ENCODE measurements around the gene GCAT. TPM values are rescaled to one million over a fixed set of nuclear protein-coding genes. Genes with fewer than 3 reads are reported as not detected.

GCAT gene
- polyA plus RNA-seq, 1 donor (not counting 4 experiments of a cell fraction or from before 2014, with no cell fraction given), result 8.4 TPM

GRCh38 chr22:37784829-37785495 is 22.8 kb upstream of the GCAT start:
- Histone ChIP-seq H3K9ac (ENCODE audit: control insufficient read depth, extremely low read depth, insufficient read depth, low read length) (no peak overlapping the region), H3K4me2 (ENCODE audit: control insufficient read depth, extremely low read depth, insufficient read depth, low read depth, low read length) (peak overlapping the region; percentile 41), H4K20me1 (ENCODE audit: control insufficient read depth, extremely low read depth, insufficient read depth, low read length) (no peaks in the 10 kb centered on the region), H3K27ac (ENCODE audit: control insufficient read depth, insufficient read depth, low read length) (no peak overlapping the region), H3K79me2 (ENCODE audit: control insufficient read depth, insufficient read depth, low read length) (no peaks in the 10 kb centered on the region), H3K9me3 (ENCODE audit: control insufficient read depth, low read depth, low read length) (no peaks in the 10 kb centered on the region), H3K4me1 (ENCODE audit: control insufficient read depth, extremely low read depth, insufficient read depth, low read length) (peaks cover 10% of the 10 kb centered on the region), H3K36me3 (ENCODE audit: control insufficient read depth in 2 of 2, extremely low read depth in 1 of 2, insufficient read depth in 2 of 2, low read length in 2 of 2) (no peaks in the 10 kb centered on the region), H2AFZ (ENCODE audit: control insufficient read depth, low read length) (no peak overlapping the region), H3K9me1 (ENCODE audit: control insufficient read depth, extremely low read depth, insufficient read depth, low read length) (no peaks in the 10 kb centered on the region), H3K4me3 (ENCODE audit: control insufficient read depth in 2 of 3, extremely low read depth in 1 of 3, insufficient read depth in 2 of 3, low read depth in 1 of 3, low read length in 3 of 3) (no peak overlapping the region), H3K27me3 (ENCODE audit: control insufficient read depth, extremely low read depth, insufficient read depth, low read length) (no peaks in the 10 kb centered on the region)
- TF ChIP-seq, protein P1, sequence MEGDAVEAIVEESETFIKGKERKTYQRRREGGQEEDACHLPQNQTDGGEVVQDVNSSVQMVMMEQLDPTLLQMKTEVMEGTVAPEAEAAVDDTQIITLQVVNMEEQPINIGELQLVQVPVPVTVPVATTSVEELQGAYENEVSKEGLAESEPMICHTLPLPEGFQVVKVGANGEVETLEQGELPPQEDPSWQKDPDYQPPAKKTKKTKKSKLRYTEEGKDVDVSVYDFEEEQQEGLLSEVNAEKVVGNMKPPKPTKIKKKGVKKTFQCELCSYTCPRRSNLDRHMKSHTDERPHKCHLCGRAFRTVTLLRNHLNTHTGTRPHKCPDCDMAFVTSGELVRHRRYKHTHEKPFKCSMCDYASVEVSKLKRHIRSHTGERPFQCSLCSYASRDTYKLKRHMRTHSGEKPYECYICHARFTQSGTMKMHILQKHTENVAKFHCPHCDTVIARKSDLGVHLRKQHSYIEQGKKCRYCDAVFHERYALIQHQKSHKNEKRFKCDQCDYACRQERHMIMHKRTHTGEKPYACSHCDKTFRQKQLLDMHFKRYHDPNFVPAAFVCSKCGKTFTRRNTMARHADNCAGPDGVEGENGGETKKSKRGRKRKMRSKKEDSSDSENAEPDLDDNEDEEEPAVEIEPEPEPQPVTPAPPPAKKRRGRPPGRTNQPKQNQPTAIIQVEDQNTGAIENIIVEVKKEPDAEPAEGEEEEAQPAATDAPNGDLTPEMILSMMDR (optimal IDR thresholded peaks at IDR 0.05 in 1 of 3, IDR thresholded peaks at IDR 0.05 in 1 of 3, conservative IDR thresholded peaks at IDR 0.05 in 1 of 3; ENCODE audit: extremely low read depth in 1 of 3, insufficient read depth in 2 of 3, low read length in 3 of 3), result no peak
- TF ChIP-seq EZH2 (IDR thresholded peaks at IDR 0.05; ENCODE audit: low read length), result no peak
- dilution Hi-C loops (cut with MboI; ENCODE audit: extremely low pct_ligation_motif_present, low sequenced_read_pairs), result no loop called here
- no peak for DNase-seq (ENCODE audit: low read depth, low spot score)
- FAIRE-seq, result no peak

DNA sequence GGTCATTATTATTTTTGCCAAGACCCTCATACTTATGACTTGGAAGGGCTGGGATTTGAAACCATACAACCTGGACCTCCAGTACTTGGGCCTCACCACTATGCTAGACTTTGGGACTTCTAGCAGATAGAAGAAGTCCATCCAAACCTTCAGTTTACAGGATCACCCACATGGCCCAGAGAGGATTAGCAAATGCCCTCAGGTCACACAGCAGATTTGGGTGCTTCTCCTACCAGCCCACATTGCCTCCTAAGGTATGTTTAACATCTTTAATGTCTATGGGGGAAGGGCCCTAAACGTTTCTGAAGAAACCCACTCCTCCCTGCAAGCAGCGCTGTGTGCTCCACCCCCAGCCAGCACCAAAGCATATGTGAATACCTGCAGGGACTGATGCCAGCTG is 17.5 kb upstream of the GCAT start:
- DNase-seq (ENCODE audit: low read depth, low spot score), result no peak

More for the DNA sequence above, 17.5 kb upstream of the GCAT start:
- Histone ChIP-seq H2AFZ (ENCODE audit: control insufficient read depth, low read length) (no peak overlapping the region), H3K9me3 (ENCODE audit: control insufficient read depth, low read depth, low read length) (no peaks in the 10 kb centered on the region), H3K4me1 (ENCODE audit: control insufficient read depth, extremely low read depth, insufficient read depth, low read length) (peaks cover 2% of the 10 kb centered on the region), H3K9me1 (ENCODE audit: control insufficient read depth, extremely low read depth, insufficient read depth, low read length) (no peaks in the 10 kb centered on the region), H3K36me3 (ENCODE audit: control insufficient read depth in 2 of 2, extremely low read depth in 1 of 2, insufficient read depth in 2 of 2, low read length in 2 of 2) (no peaks in the 10 kb centered on the region), H3K4me2 (ENCODE audit: control insufficient read depth, extremely low read depth, insufficient read depth, low read depth, low read length) (no peak overlapping the region), H4K20me1 (ENCODE audit: control insufficient read depth, extremely low read depth, insufficient read depth, low read length) (no peaks in the 10 kb centered on the region), H3K27me3 (ENCODE audit: control insufficient read depth, extremely low read depth, insufficient read depth, low read length) (no peaks in the 10 kb centered on the region), H3K4me3 (ENCODE audit: control insufficient read depth in 2 of 3, extremely low read depth in 1 of 3, insufficient read depth in 2 of 3, low read depth in 1 of 3, low read length in 3 of 3) (no peak overlapping the region), H3K27ac (ENCODE audit: control insufficient read depth, insufficient read depth, low read length) (no peak overlapping the region), H3K79me2 (ENCODE audit: control insufficient read depth, insufficient read depth, low read length) (no peaks in the 10 kb centered on the region), H3K9ac (ENCODE audit: control insufficient read depth, extremely low read depth, insufficient read depth, low read length) (no peak overlapping the region)
- TF ChIP-seq, protein P1 (optimal IDR thresholded peaks at IDR 0.05 in 1 of 3, IDR thresholded peaks at IDR 0.05 in 1 of 3, conservative IDR thresholded peaks at IDR 0.05 in 1 of 3; ENCODE audit: extremely low read depth in 1 of 3, insufficient read depth in 2 of 3, low read length in 3 of 3), result no peak
- no peak for TF ChIP-seq EZH2 (IDR thresholded peaks at IDR 0.05; ENCODE audit: low read length)
- no peak for FAIRE-seq
- dilution Hi-C loops (cut with MboI; ENCODE audit: extremely low pct_ligation_motif_present, low sequenced_read_pairs), result no loop called here
